Vagina (tissue), 2 donors: ENCODE results near the gene DCLRE1A.

Experiments
- CTCF ChIP-seq, 3 experiments: fragments of 450-650 bp in 2 of 3; fragments of 200-600 bp in 1 of 3; sonication (generic) in 1 of 3; IDR thresholded peaks; one replicate each; pipeline ENCODE4 v1.5.1; 2017 to 2019; ENCODE audit warnings: antibody characterized with exemption in 3 of 3, mild to moderate bottlenecking in 2 of 3, moderate library complexity in 2 of 3
- POLR2A ChIP-seq, 2 donors: fragments of 450-650 bp; IDR thresholded peaks; one replicate each; pipeline ENCODE4 v1.6.1; 2017; ENCODE audit warnings: antibody characterized with exemption in 2 of 2, mild to moderate bottlenecking in 2 of 2, moderate library complexity in 2 of 2

GRCh38 chr10:113854013-113854760, at the start of gene DCLRE1A, which contains the start of gene NHLRC2:
- TF ChIP-seq POLR2A (IDR thresholded peaks at IDR 0.05) (no peak), CTCF (IDR thresholded peaks at IDR 0.05) (no peak)
